ENCODE measurements around the gene DCTN2.

DNA sequence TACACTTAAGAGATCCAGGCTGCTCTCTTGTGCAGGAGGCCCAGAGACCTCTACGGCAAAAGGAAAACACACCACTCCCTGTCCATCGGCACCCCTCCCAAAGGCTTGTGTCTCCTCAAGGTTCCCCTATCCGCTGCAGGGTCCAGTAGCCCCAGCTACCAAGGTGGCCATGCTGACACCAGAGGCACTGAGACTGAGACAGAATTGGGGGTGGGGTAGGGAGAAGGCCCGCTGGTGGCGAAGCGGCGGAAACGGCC, 27.3 kb downstream of the DCTN2 start:
- TF ChIP-seq, protein P1, sequence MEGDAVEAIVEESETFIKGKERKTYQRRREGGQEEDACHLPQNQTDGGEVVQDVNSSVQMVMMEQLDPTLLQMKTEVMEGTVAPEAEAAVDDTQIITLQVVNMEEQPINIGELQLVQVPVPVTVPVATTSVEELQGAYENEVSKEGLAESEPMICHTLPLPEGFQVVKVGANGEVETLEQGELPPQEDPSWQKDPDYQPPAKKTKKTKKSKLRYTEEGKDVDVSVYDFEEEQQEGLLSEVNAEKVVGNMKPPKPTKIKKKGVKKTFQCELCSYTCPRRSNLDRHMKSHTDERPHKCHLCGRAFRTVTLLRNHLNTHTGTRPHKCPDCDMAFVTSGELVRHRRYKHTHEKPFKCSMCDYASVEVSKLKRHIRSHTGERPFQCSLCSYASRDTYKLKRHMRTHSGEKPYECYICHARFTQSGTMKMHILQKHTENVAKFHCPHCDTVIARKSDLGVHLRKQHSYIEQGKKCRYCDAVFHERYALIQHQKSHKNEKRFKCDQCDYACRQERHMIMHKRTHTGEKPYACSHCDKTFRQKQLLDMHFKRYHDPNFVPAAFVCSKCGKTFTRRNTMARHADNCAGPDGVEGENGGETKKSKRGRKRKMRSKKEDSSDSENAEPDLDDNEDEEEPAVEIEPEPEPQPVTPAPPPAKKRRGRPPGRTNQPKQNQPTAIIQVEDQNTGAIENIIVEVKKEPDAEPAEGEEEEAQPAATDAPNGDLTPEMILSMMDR (conservative IDR thresholded peaks at IDR 0.05), result no peak
- 0 out of 2 replicates have a peak, but pooled peaks have one; percentile 65 for TF ChIP-seq ZFX (IDR thresholded peaks at IDR 0.05)
